ENCODE measurements around the gene LRFN2.

The LRFN2 gene

DNA sequence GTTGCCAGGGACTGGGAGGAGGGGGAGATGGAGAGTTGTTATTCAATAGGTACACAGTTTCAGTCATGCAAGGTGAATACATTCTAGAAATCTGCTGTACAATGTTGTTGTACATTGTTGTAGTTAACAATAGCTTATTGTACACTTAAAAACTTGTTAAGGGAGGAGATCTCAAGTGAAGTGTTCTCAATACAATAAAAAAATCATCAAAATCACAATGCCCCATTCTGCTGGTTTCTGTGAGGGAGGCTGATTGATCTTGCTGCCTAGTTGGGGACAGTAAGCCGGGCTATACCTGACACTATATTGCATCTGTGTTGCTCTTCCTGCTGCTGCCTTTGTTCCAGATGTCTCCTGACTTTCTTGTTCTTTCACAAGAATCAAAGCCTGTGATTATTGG is 232.1 kb downstream of the LRFN2 start:
- DNase-seq (ENCODE audit: low read depth): no peak
- TF ChIP-seq, protein P1, sequence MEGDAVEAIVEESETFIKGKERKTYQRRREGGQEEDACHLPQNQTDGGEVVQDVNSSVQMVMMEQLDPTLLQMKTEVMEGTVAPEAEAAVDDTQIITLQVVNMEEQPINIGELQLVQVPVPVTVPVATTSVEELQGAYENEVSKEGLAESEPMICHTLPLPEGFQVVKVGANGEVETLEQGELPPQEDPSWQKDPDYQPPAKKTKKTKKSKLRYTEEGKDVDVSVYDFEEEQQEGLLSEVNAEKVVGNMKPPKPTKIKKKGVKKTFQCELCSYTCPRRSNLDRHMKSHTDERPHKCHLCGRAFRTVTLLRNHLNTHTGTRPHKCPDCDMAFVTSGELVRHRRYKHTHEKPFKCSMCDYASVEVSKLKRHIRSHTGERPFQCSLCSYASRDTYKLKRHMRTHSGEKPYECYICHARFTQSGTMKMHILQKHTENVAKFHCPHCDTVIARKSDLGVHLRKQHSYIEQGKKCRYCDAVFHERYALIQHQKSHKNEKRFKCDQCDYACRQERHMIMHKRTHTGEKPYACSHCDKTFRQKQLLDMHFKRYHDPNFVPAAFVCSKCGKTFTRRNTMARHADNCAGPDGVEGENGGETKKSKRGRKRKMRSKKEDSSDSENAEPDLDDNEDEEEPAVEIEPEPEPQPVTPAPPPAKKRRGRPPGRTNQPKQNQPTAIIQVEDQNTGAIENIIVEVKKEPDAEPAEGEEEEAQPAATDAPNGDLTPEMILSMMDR (conservative IDR thresholded peaks at IDR 0.05; ENCODE audit: low read length): no peak
- no peak overlapping the region for H3K4me3 ChIP-seq (ENCODE audit: low read length)

DNA sequence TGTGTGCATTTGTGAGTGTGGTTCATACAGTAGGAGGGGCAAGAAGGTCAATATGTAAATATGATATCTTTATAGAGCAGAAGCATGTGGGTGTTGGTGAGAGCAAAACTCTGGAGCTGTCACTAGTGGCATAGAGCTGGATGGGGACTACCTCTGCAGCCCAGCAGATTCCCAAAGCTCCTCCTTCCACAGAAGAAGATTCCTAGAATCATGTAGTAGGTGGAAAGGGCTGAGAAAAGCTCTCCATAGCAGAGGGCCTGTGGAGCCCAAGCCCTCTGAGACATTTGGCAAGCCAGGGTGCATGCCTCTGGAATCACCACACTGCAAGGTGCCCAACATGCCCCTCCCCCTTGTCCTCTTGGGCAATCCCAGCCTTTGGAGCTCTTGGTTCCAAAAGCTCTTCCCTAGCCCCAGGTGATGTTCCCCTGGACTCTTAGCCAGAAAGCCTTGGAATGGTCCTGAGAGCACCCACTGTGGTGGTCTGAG is 233.2 kb downstream of the LRFN2 start:
- no peak for DNase-seq (ENCODE audit: low read depth)
- no peak overlapping the region for H3K4me3 ChIP-seq (ENCODE audit: low read length)
- TF ChIP-seq, protein P1 (conservative IDR thresholded peaks at IDR 0.05; ENCODE audit: low read length): no peak

DNA sequence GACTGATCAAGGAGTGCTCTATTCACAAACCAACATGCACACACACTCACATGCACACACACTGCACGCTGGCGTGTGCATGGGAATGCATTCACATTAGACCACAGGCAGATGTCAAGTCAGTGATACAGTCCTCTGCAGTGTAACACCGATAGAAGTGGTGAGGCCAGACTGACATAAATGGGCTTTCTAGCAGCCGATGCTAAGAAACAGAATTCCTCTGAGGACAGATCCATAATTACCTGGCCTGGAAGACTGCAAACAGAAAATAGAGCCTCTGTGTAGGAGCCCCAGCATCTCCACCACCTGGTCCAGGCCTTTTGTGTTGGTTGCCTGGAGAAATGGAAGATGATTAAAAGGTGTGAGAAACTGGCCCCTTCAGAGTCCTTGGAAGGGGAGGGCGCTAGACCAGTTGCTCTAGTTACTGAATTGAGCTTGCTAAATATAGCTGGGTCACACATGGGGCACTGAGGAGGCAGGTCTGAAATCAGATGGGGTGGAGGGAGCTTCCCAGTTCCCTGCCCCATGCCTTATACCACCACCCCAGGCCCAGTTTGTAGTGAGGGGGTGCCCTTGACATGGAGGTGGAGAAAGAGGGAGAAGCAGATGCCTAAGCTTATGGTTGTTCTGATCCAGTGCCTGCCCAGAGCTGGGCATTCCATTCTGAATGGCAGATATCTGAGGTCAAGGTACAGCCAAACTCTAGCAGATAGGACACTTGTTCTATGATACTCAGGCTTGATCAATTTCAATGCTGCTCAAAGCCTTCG is 233.8 kb downstream of the LRFN2 start:
- DNase-seq (ENCODE audit: low read depth): no peak
- TF ChIP-seq, protein P1 (conservative IDR thresholded peaks at IDR 0.05; ENCODE audit: low read length): no peak

DNA sequence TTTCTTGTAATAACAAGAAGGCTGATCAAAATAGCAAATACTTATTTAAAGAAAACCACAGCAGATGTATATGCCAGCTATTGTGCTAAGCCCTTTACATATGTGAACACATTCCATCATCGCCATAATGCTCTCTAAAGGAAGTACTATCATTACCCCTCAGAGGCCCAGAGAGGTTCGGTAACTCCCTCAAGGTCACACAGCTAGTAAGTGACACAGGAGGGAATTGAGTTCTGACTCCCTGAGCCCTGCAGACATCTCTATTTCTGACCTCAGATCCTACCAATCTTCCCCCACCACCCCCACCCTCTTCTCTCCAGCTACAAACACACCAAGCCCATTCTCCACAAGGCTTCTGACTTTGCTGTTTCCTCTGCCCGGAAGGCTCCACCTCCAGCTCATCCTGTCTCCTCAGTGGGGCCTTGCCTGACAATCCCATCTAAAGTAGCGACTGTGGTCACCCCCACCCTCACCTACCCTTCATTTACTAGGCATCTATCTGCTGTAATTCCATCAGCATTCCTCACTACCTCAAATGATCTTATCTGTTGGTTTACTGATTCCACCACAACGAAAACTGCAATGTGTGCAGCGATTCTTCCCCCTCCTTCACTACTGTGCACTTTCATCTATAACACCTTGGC is 234.5 kb downstream of the LRFN2 start:
- DNase-seq (ENCODE audit: low read depth): no peak
- H3K4me3 ChIP-seq (ENCODE audit: low read length): no peak overlapping the region
- TF ChIP-seq, protein P1 (conservative IDR thresholded peaks at IDR 0.05; ENCODE audit: low read length): no peak

More for the DNA sequence above, 233.8 kb downstream of the LRFN2 start:
- no peak overlapping the region for H3K4me3 ChIP-seq (ENCODE audit: low read length)

DNA sequence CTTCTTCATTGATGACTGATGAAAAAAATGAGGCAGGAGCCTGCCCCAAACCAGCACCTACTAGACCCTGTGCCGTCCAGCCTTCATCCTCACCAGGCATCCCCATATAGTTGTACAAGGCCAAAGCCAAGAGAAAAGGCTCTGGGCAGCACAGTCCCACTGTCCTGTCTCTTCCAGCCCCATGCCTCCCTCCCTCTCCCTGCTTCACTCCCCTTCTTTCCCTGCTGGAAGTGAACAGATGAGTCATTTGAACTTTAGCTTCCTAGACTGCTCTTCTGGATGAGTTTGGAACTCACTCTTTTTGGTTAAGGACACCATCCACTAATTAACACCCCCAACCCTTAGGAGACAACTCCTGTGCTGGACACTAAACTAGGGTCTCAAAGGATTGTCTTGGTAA is 235.2 kb downstream of the LRFN2 start:
- TF ChIP-seq, protein P1 (conservative IDR thresholded peaks at IDR 0.05; ENCODE audit: low read length): no peak
- no peak for DNase-seq (ENCODE audit: low read depth)
- no peak overlapping the region for H3K4me3 ChIP-seq (ENCODE audit: low read length)

DNA sequence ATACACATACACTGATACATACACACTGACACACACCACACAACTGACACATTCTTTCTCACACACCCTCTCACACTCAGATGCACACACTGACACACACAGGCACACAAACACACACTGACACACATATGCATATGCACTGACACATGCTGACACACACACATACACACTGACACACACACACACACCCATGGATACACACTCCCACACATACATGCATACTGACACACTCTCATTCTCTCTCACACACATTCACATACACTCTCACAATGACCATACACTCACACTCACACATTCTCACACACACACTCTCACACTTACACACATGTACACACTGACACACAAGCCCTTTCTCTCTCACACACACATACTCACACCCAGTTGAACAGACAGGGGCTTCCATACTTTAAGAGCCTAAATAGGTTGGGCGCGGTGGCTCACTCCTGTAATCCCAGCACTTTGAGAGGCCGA is 236.4 kb downstream of the LRFN2 start:
- no peak for DNase-seq (ENCODE audit: low read depth)
- no peak overlapping the region for H3K4me3 ChIP-seq (ENCODE audit: low read length)
- TF ChIP-seq, protein P1 (conservative IDR thresholded peaks at IDR 0.05; ENCODE audit: low read length): no peak

All from AG10803 (cell line).